GM23338 (cell line): Measurements from ENCODE around the gene NMRK2. TPM values are rescaled to one million over a fixed set of nuclear protein-coding genes. Genes with fewer than 3 reads are reported as not detected.

ENCODE experiments used
- ATAC-seq: fragments of 200-7000 bp; cut with Tn5 transposase; 3 replicates; pipeline ENCODE4 v1.9.1; 2020
- DNase-seq: peaks from one replicate; pipeline ENCODE4 v3.0.0-alpha.2; 2015; ENCODE audit warnings: low spot score
- H2AFZ ChIP-seq: fragments of 200-600 bp; sonication (generic); 2 replicates; pipeline ENCODE4 v1.8.0; 2016; ENCODE audit warnings: antibody characterized with exemption, mild to moderate bottlenecking, moderate library complexity
- H3F3A ChIP-seq: fragments of 200-600 bp; sonication (generic); replicated peaks from 2 replicates; pipeline ENCODE4 v1.8.0; 2017; ENCODE audit warnings: antibody characterized with exemption, mixed run types, low read depth
- H3K27ac ChIP-seq: fragments of 200-600 bp; sonication (generic); 2 replicates; pipeline ENCODE4 v1.6.1; 2016; ENCODE audit warnings: low read depth
- H3K27me3 ChIP-seq: fragments of 200-600 bp; sonication (generic); 2 replicates; pipeline ENCODE4 v1.8.0; 2016; ENCODE audit warnings: mild to moderate bottlenecking, mixed run types, moderate library complexity; ENCODE audit not compliant: insufficient read depth
- H3K36me3 ChIP-seq: fragments of 200-600 bp; sonication (generic); 2 replicates; pipeline ENCODE4 v1.8.0; 2016; ENCODE audit warnings: mild to moderate bottlenecking; ENCODE audit not compliant: insufficient read depth
- H3K4me1 ChIP-seq: fragments of 200-600 bp; sonication (generic); 2 replicates; pipeline ENCODE4 v1.8.0; 2016; ENCODE audit warnings: mild to moderate bottlenecking, moderate library complexity; ENCODE audit not compliant: insufficient read depth
- H3K4me2 ChIP-seq: fragments of 200-600 bp; sonication (generic); 2 replicates; pipeline ENCODE4 v1.7.1; 2017; ENCODE audit warnings: mixed run types
- H3K4me3 ChIP-seq: fragments of 200-600 bp; sonication (generic); 2 replicates; pipeline ENCODE4 v1.6.1; 2016; ENCODE audit warnings: mixed run types
- H3K79me2 ChIP-seq: fragments of 200-600 bp; sonication (generic); replicated peaks from 2 replicates; pipeline ENCODE4 v1.8.0; 2017; ENCODE audit warnings: mild to moderate bottlenecking; ENCODE audit not compliant: insufficient read depth
- H3K9me2 ChIP-seq: fragments of 200-600 bp; sonication (generic); 2 replicates; pipeline ENCODE4 v1.8.0; 2017; ENCODE audit not compliant: insufficient read depth
- H4K20me1 ChIP-seq: fragments of 200-600 bp; sonication (generic); replicated peaks from 2 replicates; pipeline ENCODE4 v1.8.0; 2017; ENCODE audit warnings: mild to moderate bottlenecking; ENCODE audit not compliant: insufficient read depth
- H3K27ac Mint-ChIP-seq: 2 replicates; pipeline ENCODE4 v1.8.0; 2020; ENCODE audit warnings: inconsistent platforms, mild to moderate bottlenecking, moderate library complexity, mixed read lengths
- H3K27me3 Mint-ChIP-seq: 3 replicates; pipeline ENCODE4 v1.8.0; 2022; ENCODE audit warnings: low read depth, mild to moderate bottlenecking, moderate library complexity, mixed read lengths, inconsistent platforms; ENCODE audit not compliant: insufficient read depth, poor library complexity
- H3K36me3 Mint-ChIP-seq: 3 replicates; pipeline ENCODE4 v1.8.0; 2021; ENCODE audit warnings: low read depth, mild to moderate bottlenecking, inconsistent platforms, moderate library complexity, mixed read lengths
- H3K4me1 Mint-ChIP-seq: 3 replicates; pipeline ENCODE4 v1.8.0; 2020; ENCODE audit warnings: mild to moderate bottlenecking, inconsistent platforms, mixed read lengths
- H3K4me3 Mint-ChIP-seq: 3 replicates; pipeline ENCODE4 v1.8.0; 2021; ENCODE audit warnings: moderate library complexity, mild to moderate bottlenecking, inconsistent platforms, mixed read lengths
- H3K9me3 Mint-ChIP-seq: 3 replicates; pipeline ENCODE4 v1.8.0; 2020; ENCODE audit warnings: moderate library complexity, mild to moderate bottlenecking, inconsistent platforms, mixed read lengths
- CTCF ChIP-seq, 2 experiments: fragments of 200-600 bp in 1 of 2; sonication (generic) in 1 of 2; conservative IDR thresholded peaks; 2 replicates each; pipeline versions ENCODE4 v1.5.1 to v1.6.1; 2016 to 2017; ENCODE audit warnings: antibody characterized with exemption in 2 of 2, low read depth in 2 of 2, mild to moderate bottlenecking in 2 of 2, moderate library complexity in 1 of 2
- NANOG ChIP-seq: IDR thresholded peaks from 2 replicates; pipeline ENCODE4 v1.6.1; 2016; ENCODE audit warnings: antibody characterized with exemption, borderline replicate concordance
- POLR2AphosphoS5 ChIP-seq: IDR thresholded peaks from 2 replicates; pipeline ENCODE4 v1.6.1; 2016; ENCODE audit warnings: antibody characterized with exemption, low read depth
- STAT1 ChIP-seq: IDR thresholded peaks from one replicate; pipeline ENCODE4 v1.6.1; 2016; ENCODE audit warnings: antibody characterized with exemption; ENCODE audit not compliant: unreplicated experiment
- ZNF114 ChIP-seq: fragments of 250-450 bp; sonication (Bioruptor Pico); IDR thresholded peaks from 2 replicates; pipeline ENCODE4 v1.5.0; 2020; ENCODE audit warnings: mild to moderate bottlenecking, moderate library complexity
- ZNF331 ChIP-seq: fragments of 250-450 bp; sonication (Bioruptor Pico); IDR thresholded peaks from 2 replicates; pipeline ENCODE4 v1.5.0; 2020; ENCODE audit warnings: low read depth, mild to moderate bottlenecking, moderate library complexity
- polyA plus RNA-seq: library from polyadenylated mRNA; unstranded; fragments of >200 nt; fragmentation: Nextera tagmentation; extraction: Ambion mirVana; gene quantifications from 2 replicates; pipeline ENCODE4 v1.2.1, GENCODE V29; 2016
- total RNA-seq: library from RNA; depleted of rRNA; stranded (reverse); fragments of >200 nt; shearing (Covaris generic); gene quantifications from 2 replicates; pipeline ENCODE4 v1.2.3, GENCODE V29; 2014
- TF ChIP-seq, protein P1 (sequence below): fragments of 250-450 bp; sonication (Bioruptor Pico); IDR thresholded peaks from 2 replicates; pipeline ENCODE4 v1.5.0; 2020; ENCODE audit warnings: mild to moderate bottlenecking, moderate library complexity

NMRK2 gene
- total and polyA plus RNA-seq, 2 experiments from 2014 or later: 55.9 to 65.3 TPM

- H3K9me3 Mint-ChIP-seq: peaks cover 19% of the 10 kb centered on the region
- TF ChIP-seq ZNF331 (no peak), ZNF114 (no peak), NANOG (no peak), POLR2AphosphoS5 (no peak), STAT1 (no peak), CTCF (conservative IDR thresholded peaks at IDR 0.05; ENCODE audit: low read depth in 2 of 2) (no peak)
- TF ChIP-seq, protein P1, sequence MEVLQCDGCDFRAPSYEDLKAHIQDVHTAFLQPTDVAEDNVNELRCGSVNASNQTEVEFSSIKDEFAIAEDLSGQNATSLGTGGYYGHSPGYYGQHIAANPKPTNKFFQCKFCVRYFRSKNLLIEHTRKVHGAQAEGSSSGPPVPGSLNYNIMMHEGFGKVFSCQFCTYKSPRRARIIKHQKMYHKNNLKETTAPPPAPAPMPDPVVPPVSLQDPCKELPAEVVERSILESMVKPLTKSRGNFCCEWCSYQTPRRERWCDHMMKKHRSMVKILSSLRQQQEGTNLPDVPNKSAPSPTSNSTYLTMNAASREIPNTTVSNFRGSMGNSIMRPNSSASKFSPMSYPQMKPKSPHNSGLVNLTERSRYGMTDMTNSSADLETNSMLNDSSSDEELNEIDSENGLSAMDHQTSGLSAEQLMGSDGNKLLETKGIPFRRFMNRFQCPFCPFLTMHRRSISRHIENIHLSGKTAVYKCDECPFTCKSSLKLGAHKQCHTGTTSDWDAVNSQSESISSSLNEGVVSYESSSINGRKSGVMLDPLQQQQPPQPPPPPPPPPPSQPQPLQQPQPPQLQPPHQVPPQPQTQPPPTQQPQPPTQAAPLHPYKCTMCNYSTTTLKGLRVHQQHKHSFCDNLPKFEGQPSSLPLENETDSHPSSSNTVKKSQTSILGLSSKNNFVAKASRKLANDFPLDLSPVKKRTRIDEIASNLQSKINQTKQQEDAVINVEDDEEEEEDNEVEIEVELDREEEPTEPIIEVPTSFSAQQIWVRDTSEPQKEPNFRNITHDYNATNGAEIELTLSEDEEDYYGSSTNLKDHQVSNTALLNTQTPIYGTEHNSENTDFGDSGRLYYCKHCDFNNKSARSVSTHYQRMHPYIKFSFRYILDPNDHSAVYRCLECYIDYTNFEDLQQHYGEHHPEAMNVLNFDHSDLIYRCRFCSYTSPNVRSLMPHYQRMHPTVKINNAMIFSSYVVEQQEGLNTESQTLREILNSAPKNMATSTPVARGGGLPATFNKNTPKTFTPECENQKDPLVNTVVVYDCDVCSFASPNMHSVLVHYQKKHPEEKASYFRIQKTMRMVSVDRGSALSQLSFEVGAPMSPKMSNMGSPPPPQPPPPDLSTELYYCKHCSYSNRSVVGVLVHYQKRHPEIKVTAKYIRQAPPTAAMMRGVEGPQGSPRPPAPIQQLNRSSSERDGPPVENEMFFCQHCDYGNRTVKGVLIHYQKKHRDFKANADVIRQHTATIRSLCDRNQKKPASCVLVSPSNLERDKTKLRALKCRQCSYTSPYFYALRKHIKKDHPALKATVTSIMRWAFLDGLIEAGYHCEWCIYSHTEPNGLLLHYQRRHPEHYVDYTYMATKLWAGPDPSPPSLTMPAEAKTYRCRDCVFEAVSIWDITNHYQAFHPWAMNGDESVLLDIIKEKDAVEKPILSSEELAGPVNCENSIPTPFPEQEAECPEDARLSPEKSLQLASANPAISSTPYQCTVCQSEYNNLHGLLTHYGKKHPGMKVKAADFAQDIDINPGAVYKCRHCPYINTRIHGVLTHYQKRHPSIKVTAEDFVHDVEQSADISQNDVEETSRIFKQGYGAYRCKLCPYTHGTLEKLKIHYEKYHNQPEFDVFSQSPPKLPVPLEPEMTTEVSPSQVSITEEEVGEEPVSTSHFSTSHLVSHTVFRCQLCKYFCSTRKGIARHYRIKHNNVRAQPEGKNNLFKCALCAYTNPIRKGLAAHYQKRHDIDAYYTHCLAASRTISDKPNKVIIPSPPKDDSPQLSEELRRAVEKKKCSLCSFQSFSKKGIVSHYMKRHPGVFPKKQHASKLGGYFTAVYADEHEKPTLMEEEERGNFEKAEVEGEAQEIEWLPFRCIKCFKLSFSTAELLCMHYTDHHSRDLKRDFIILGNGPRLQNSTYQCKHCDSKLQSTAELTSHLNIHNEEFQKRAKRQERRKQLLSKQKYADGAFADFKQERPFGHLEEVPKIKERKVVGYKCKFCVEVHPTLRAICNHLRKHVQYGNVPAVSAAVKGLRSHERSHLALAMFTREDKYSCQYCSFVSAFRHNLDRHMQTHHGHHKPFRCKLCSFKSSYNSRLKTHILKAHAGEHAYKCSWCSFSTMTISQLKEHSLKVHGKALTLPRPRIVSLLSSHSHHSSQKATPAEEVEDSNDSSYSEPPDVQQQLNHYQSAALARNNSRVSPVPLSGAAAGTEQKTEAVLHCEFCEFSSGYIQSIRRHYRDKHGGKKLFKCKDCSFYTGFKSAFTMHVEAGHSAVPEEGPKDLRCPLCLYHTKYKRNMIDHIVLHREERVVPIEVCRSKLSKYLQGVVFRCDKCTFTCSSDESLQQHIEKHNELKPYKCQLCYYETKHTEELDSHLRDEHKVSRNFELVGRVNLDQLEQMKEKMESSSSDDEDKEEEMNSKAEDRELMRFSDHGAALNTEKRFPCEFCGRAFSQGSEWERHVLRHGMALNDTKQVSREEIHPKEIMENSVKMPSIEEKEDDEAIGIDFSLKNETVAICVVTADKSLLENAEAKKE (CRISPR knock-in tag): no peak
- no peaks in the 10 kb centered on the region for H3F3A ChIP-seq
- no peak overlapping the region for H3K4me3 Mint-ChIP-seq
- no peaks in the 10 kb centered on the region; the same call in 1 of the 2 replicates for H4K20me1 ChIP-seq
- no peak for ATAC-seq
- no peak overlapping the region for H2AFZ ChIP-seq
- DNase-seq: no peak
- no peak overlapping the region for H3K27ac ChIP-seq
- H3K9me2 ChIP-seq: no peaks in the 10 kb centered on the region
- peaks cover 20% of the 10 kb centered on the region for H3K36me3 ChIP-seq
- H3K4me1 ChIP-seq: no peaks in the 10 kb centered on the region
- peaks cover 45% of the 10 kb centered on the region for H3K36me3 Mint-ChIP-seq
- no peaks in the 10 kb centered on the region for H3K27me3 ChIP-seq
- H3K27ac Mint-ChIP-seq: no peak overlapping the region
- H3K4me1 Mint-ChIP-seq: no peaks in the 10 kb centered on the region
- H3K4me2 ChIP-seq: no peak overlapping the region
- peaks cover 3% of the 10 kb centered on the region for H3K27me3 Mint-ChIP-seq
- H3K4me3 ChIP-seq: no peak overlapping the region
- H3K79me2 ChIP-seq: no peaks in the 10 kb centered on the region
Measured at GRCh38 chr19:3910105-3910504, 22.8 kb upstream of the NMRK2 start.
